Right lobe of liver (tissue), 6 donors: ENCODE data around the gene DSCAM. TPM values are rescaled to one million over a fixed set of nuclear protein-coding genes. Genes with fewer than 3 reads are reported as not detected.

Experiments
- ATAC-seq, 4 donors: fragments of 200-7000 bp; cut with Tn5 transposase; one replicate each; pipeline ENCODE4 v1.9.1; 2020; ENCODE audit warnings: mild to moderate bottlenecking in 4 of 4, moderate library complexity in 4 of 4
- DNase-seq, 3 donors: peaks; one replicate each; pipeline ENCODE4 v3.0.0-alpha.2; 2020
- H3K27ac ChIP-seq, 3 donors: fragments of 200-600 bp; one replicate each; pipeline ENCODE4 v1.8.0; 2022
- H3K27me3 ChIP-seq, 2 donors: fragments of 200-600 bp; one replicate each; pipeline ENCODE4 v1.8.0; 2022
- H3K36me3 ChIP-seq, 4 donors: fragments of 200-600 bp; sonication (generic) in 1 of 4; one replicate each; pipeline versions ENCODE4 v1.5.1 to v1.8.0; 2017 to 2022; ENCODE audit warnings: control low read depth in 1 of 4
- H3K4me1 ChIP-seq, 4 donors: fragments of 200-600 bp; sonication (generic) in 1 of 4; one replicate each; pipeline versions ENCODE4 v1.5.1 to v1.8.0; 2017 to 2022; ENCODE audit warnings: control low read depth in 1 of 4
- H3K4me3 ChIP-seq, 3 donors: fragments of 200-600 bp; one replicate each; pipeline ENCODE4 v1.8.0; 2022
- H3K9me3 ChIP-seq, 4 donors: fragments of 200-600 bp; sonication (generic) in 1 of 4; one replicate each; pipeline versions ENCODE4 v1.5.1 to v1.8.0; 2017 to 2022; ENCODE audit warnings: control low read depth in 1 of 4
- POLR2A ChIP-seq: fragments of 450-650 bp; IDR thresholded peaks from one replicate; pipeline ENCODE4 v1.6.1; 2017; ENCODE audit warnings: antibody characterized with exemption, mild to moderate bottlenecking
- WGBS: methylation state at CpG from one replicate; pipeline ENCODE4 v1.1.6; 2018; ENCODE audit warnings: low coverage, low lambda C conversion rate; ENCODE audit not compliant: insufficient coverage; ENCODE audit errors: missing lambda C conversion rate; 5-methylcytosine and 5-hydroxymethylcytosine counted together
- intact Hi-C, 2 donors: fragments of 100-400 bp; cut with DNase I; formaldehyde crosslinking; loops; one replicate each; pipeline versions ENCODE4 v1.11.2 to v1.14.1; 2022
- total RNA-seq, 6 experiments: library from RNA; depleted of rRNA in 2 of 6; stranded (reverse); fragments of >200 nt in 2 of 6; fragmentation: NEBNext Ultra II Directional in 3 of 6; extraction: Animal tissue kit (Norgen Biotek cat#: 25700) in 3 of 6; gene quantifications; one replicate each; pipeline versions ENCODE4 v1.1.0 to v1.2.4, GENCODE V29; 2016 to 2023
- TF ChIP-seq, protein P1 (sequence below), 4 donors: fragments of 200-600 bp in 3 of 4; fragments of 450-650 bp in 1 of 4; IDR thresholded peaks; one replicate each; pipeline versions ENCODE4 v1.5.1 to v1.8.0; 2016 to 2022; ENCODE audit warnings: antibody characterized with exemption in 4 of 4, mild to moderate bottlenecking in 2 of 4
- donor health status: DM: no; HTN: yes; CAD: no.
- donor health status: DM: no; HTN: no; CAD: no.
- donor health status: DM: no; HTN: no; CAD: no.
- donor health status: DM: no; HTN: yes; CAD: no.
- donor health status: DM: no; HTN: yes; CAD: no.

DSCAM gene
- total RNA-seq, 6 experiments from 2014 or later: 0.04 to 0.16 (median 0.06) TPM; not detected in 2

DNA sequence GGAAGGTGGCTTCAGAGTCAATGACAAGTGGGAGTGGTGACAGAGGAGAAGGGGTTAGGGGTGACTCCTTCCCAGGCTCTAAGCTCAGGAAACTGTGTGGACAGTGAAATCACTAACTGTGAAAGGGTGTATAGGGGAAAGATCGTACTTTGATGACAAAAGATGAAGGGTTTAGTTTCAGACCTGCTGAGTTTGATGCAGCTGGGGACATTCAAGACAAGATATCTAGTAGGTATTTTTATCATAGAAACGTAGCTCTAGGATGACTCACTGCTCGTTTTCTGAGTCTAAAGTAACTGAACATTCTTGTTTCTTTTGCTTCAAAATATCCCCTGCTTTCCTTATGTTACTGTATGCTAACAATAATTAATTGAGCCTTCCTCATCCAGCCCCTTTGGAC, 830.7 kb downstream of the DSCAM start:
- TF ChIP-seq, protein P1, sequence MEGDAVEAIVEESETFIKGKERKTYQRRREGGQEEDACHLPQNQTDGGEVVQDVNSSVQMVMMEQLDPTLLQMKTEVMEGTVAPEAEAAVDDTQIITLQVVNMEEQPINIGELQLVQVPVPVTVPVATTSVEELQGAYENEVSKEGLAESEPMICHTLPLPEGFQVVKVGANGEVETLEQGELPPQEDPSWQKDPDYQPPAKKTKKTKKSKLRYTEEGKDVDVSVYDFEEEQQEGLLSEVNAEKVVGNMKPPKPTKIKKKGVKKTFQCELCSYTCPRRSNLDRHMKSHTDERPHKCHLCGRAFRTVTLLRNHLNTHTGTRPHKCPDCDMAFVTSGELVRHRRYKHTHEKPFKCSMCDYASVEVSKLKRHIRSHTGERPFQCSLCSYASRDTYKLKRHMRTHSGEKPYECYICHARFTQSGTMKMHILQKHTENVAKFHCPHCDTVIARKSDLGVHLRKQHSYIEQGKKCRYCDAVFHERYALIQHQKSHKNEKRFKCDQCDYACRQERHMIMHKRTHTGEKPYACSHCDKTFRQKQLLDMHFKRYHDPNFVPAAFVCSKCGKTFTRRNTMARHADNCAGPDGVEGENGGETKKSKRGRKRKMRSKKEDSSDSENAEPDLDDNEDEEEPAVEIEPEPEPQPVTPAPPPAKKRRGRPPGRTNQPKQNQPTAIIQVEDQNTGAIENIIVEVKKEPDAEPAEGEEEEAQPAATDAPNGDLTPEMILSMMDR (IDR thresholded peaks at IDR 0.05): no peak
- no peak for TF ChIP-seq POLR2A
- Histone ChIP-seq H3K27me3 (no peaks in the 10 kb centered on the region), H3K4me3 (no peak overlapping the region), H3K4me1 (no peaks in the 10 kb centered on the region), H3K9me3 (no peaks in the 10 kb centered on the region), H3K36me3 (no peaks in the 10 kb centered on the region), H3K27ac (no peak overlapping the region)
- ATAC-seq (no peak), DNase-seq (no peak)
- intact Hi-C loops: no loop called here
- 36% methylated on average over 3 of the region's 3 CpGs for WGBS

DNA sequence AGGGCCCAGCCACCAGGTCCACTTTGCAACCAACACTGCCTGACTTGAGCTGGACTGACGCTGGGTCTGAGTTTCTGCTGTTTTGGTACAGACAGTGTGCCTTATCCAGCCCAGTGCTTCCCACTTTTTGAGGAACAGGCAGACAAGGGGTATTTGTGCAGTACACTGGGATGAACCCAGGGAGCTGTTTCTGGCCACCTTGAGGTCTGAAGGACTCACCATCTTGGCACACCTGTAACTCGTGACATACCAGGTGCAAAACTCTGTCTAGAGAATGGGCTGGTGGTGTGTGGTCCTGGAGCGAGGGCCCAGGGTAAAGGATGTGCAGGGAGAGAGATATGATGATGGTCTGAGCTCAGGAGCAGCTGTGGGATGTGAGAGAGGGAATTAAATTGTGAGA, 831.1 kb downstream of the DSCAM start:
- Histone ChIP-seq H3K4me1 (no peaks in the 10 kb centered on the region), H3K27me3 (no peaks in the 10 kb centered on the region), H3K36me3 (no peaks in the 10 kb centered on the region), H3K4me3 (no peak overlapping the region), H3K9me3 (no peaks in the 10 kb centered on the region), H3K27ac (no peak overlapping the region)
- DNase-seq (no peak), ATAC-seq (no peak)
- intact Hi-C loops: no loop called here
- 20% methylated on average over 3 of the region's 3 CpGs for WGBS
- TF ChIP-seq, protein P1 (IDR thresholded peaks at IDR 0.05): no peak
- no peak for TF ChIP-seq POLR2A

DNA sequence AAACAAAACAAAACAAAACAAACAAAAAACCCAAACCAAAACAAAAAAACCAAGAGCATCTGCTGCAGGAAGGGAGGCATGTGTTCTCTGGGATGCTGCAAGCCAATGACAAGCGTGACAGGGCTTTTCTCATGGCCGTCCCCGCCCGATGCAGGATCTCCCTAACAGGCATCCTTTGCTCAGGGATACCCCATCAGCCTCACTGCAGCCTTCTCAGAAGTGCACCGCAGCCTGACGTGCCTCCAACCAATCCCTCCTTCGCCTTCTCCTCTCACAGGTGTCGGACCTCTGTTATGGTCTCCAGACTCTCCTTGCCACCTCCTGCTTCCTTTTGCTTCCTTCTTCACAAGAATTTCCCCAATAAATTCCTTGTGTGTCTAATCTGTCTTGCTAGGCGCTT, 832.6 kb downstream of the DSCAM start:
- no peaks in the 10 kb centered on the region for H3K36me3 ChIP-seq
- no peak overlapping the region for H3K4me3 ChIP-seq
- H3K27ac ChIP-seq: no peak overlapping the region
- no peaks in the 10 kb centered on the region for H3K4me1 ChIP-seq
- H3K27me3 ChIP-seq: no peaks in the 10 kb centered on the region
- intact Hi-C loops: no loop called here
- TF ChIP-seq, protein P1 (IDR thresholded peaks at IDR 0.05): no peak
- ATAC-seq: no peak
- 68% methylated on average over 7 of the region's 9 CpGs for WGBS
- no peaks in the 10 kb centered on the region for H3K9me3 ChIP-seq
- DNase-seq: no peak

DNA sequence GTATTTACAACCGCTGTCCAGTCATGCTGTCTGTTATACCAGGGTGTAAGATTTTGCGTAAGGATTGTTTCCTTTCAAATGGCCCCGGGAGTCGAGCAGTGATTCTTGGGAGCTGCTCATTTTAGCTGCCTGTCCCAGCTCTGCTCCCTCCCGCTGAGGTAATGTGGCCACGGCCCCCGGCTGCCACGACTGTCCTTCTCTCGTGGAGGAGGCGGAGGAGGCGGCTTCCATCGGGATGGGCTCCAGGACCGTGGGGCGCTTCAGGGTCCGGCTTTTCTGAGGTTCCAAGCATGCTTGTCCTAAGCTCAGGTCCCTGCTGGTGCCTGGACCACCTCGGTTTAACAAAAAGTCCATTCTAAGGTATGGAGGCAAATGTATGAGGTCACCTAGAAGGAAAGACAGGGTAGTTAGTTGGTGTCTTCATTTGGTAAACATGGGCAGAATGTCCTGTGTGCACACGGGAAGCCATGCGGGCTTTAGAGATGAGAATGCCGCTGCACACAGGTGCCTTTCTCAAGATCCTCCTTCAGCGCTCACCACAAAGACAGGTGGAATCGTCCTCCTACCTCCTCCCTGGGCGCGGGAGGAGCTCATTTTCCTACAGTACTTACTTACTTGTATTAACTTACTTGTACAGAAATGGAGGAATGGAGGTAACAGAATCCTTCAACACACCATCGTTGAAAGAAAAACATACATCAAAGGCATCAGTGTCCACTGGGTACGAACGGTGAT, 833.8 kb downstream of the DSCAM start:
- no peak for ATAC-seq
- WGBS: 66% methylated on average over 16 of the region's 26 CpGs
- H3K27ac ChIP-seq: no peak overlapping the region
- H3K27me3 ChIP-seq: no peaks in the 10 kb centered on the region
- H3K4me1 ChIP-seq: no peaks in the 10 kb centered on the region
- no peaks in the 10 kb centered on the region for H3K9me3 ChIP-seq
- H3K36me3 ChIP-seq: no peaks in the 10 kb centered on the region
- TF ChIP-seq, protein P1 (IDR thresholded peaks at IDR 0.05): no peak
- no peak for TF ChIP-seq POLR2A
- DNase-seq: no peak
- intact Hi-C loops: no loop called here
- no peak overlapping the region for H3K4me3 ChIP-seq
